Type B pancreatic cell (in vitro differentiated cells): ENCODE results near the gene FMO4. TPM values are rescaled to one million over a fixed set of nuclear protein-coding genes. Genes with fewer than 3 reads are reported as not detected.
"Not testable (repeated sequence)": the region's sequence is repeated elsewhere in the genome, so short reads cannot be mapped to it uniquely, and the experiment has no call there.

ENCODE experiments used
- DNase-seq: peaks from one replicate; pipeline ENCODE4 v3.0.0; 2021; ENCODE audit warnings: mixed read lengths; ENCODE audit not compliant: unreplicated experiment; ENCODE audit errors: extremely low spot score
- H3K27ac Mint-ChIP-seq: 2 replicates; pipeline ENCODE4 v1.8.0; 2021; ENCODE audit warnings: mild to moderate bottlenecking, mixed read lengths
- H3K27me3 Mint-ChIP-seq: 2 replicates; pipeline ENCODE4 v1.8.0; 2021; ENCODE audit warnings: mixed read lengths
- H3K36me3 Mint-ChIP-seq: 2 replicates; pipeline ENCODE4 v1.8.0; 2021; ENCODE audit warnings: mixed read lengths
- H3K4me1 Mint-ChIP-seq: one replicate; pipeline ENCODE4 v1.8.0; 2021; ENCODE audit warnings: mixed read lengths; ENCODE audit not compliant: unreplicated experiment
- H3K4me3 Mint-ChIP-seq: 2 replicates; pipeline ENCODE4 v1.8.0; 2021; ENCODE audit warnings: mild to moderate bottlenecking, mixed read lengths
- H3K9me3 Mint-ChIP-seq: 2 replicates; pipeline ENCODE4 v1.8.0; 2021; ENCODE audit warnings: mixed read lengths
- CTCF ChIP-seq: fragments of 200-600 bp; sonication (generic); conservative IDR thresholded peaks from 2 replicates; pipeline ENCODE4 v1.5.0; 2021; ENCODE audit warnings: antibody characterized with exemption, mild to moderate bottlenecking
- total RNA-seq: library from RNA; stranded (reverse); gene quantifications from 2 replicates; pipeline ENCODE4 v1.2.1, GENCODE V29; 2021; ENCODE audit warnings: low replicate concordance

Gene FMO4
- total RNA-seq, 1 donor from 2014 or later: 1.6 TPM

DNA sequence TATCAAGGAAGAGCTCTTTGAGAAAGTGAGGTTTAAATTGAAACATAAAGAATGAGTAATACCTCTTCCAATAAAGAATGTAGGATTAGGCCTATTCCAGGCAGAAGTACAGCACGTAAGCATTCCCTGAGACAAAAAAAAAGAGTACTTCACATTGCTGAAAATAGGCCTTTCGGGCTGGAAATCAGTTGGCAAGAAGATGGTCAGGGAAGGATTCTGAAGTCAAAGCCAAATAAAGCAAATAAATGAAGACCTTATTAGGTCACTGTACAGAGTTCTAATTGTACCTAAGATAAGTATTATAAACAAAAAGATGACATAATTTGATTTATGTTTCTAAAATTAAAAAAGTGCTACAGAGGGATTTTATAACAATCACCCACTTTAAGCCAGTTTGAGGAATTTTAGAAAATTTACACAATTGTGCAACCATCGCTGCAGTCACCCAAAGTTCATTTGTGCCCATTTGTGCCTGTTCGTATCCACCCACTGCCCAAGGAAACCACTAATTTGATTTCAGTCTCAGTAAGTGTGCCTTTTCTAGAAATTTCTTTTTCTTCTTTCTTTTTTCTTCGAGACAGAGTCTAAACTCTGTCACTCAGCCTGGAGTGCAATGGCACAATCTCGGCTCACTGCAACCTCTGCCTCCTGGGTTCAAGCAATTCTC lies 58.6 kb downstream of the FMO4 start:
- no peak for DNase-seq
- Mint-ChIP-seq H3K27me3 (no peaks in the 10 kb centered on the region), H3K4me1 (no peaks in the 10 kb centered on the region), H3K4me3 (no peak overlapping the region), H3K27ac (no peak overlapping the region), H3K36me3 (no peaks in the 10 kb centered on the region), H3K9me3 (no peaks in the 10 kb centered on the region)
- TF ChIP-seq CTCF: no peak

- H3K27me3 Mint-ChIP-seq, H3K27ac Mint-ChIP-seq, H3K4me3 Mint-ChIP-seq, H3K36me3 Mint-ChIP-seq, DNase-seq, H3K4me1 Mint-ChIP-seq, H3K9me3 Mint-ChIP-seq: not testable (repeated sequence)
These were observed 59.6 kb downstream of the FMO4 start for GRCh38 chr1:171373357-171374122.

GRCh38 chr1:171379846-171380245 lies 65.9 kb downstream of the FMO4 start:
- DNase-seq: no peak
- H3K4me3 Mint-ChIP-seq: no peak overlapping the region
- no peak overlapping the region for H3K27ac Mint-ChIP-seq
- no peaks in the 10 kb centered on the region for H3K27me3 Mint-ChIP-seq
- no peaks in the 10 kb centered on the region for H3K9me3 Mint-ChIP-seq
- TF ChIP-seq CTCF: no peak
- H3K4me1 Mint-ChIP-seq: no peaks in the 10 kb centered on the region
- H3K36me3 Mint-ChIP-seq: no peaks in the 10 kb centered on the region

- no peak for DNase-seq
- no peak overlapping the region for H3K4me3 Mint-ChIP-seq
- no peak overlapping the region for H3K27ac Mint-ChIP-seq
- no peaks in the 10 kb centered on the region for H3K9me3 Mint-ChIP-seq
- H3K27me3 Mint-ChIP-seq: no peaks in the 10 kb centered on the region
- no peaks in the 10 kb centered on the region for H3K36me3 Mint-ChIP-seq
- TF ChIP-seq CTCF: no peak
- H3K4me1 Mint-ChIP-seq: no peaks in the 10 kb centered on the region
These were observed 67.9 kb downstream of the FMO4 start for GRCh38 chr1:171381866-171382210.

GRCh38 chr1:171384496-171384895 lies 70.5 kb downstream of the FMO4 start:
- Mint-ChIP-seq H3K9me3 (no peaks in the 10 kb centered on the region), H3K36me3 (no peaks in the 10 kb centered on the region), H3K4me3 (no peak overlapping the region), H3K27ac (no peak overlapping the region), H3K4me1 (no peaks in the 10 kb centered on the region), H3K27me3 (no peaks in the 10 kb centered on the region)
- no peak for TF ChIP-seq CTCF
- DNase-seq: no peak

DNA sequence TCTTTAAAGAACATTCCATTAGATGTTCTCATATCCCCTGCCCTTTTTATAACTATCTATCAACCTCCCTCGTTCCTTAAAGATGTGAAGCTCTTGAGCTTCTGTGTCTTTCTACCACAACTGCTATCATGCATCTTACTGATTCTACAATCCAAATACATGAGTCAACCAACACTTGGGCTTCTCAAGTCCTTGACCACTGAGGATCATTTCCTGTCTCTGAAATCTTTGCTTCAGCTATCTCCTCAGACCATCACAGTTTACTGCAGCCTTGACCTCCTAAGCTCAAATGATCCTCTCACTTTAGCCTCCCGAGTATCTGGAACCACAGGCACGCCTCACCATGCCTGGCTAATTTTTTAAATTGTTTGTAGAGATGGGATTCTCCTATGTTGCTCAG lies 75.2 kb downstream of the FMO4 start:
- Mint-ChIP-seq H3K27me3 (no peaks in the 10 kb centered on the region), H3K27ac (no peak overlapping the region), H3K36me3 (no peaks in the 10 kb centered on the region), H3K4me3 (no peak overlapping the region), H3K9me3 (no peaks in the 10 kb centered on the region), H3K4me1 (no peaks in the 10 kb centered on the region)
- no peak for DNase-seq
- TF ChIP-seq CTCF: no peak

DNA sequence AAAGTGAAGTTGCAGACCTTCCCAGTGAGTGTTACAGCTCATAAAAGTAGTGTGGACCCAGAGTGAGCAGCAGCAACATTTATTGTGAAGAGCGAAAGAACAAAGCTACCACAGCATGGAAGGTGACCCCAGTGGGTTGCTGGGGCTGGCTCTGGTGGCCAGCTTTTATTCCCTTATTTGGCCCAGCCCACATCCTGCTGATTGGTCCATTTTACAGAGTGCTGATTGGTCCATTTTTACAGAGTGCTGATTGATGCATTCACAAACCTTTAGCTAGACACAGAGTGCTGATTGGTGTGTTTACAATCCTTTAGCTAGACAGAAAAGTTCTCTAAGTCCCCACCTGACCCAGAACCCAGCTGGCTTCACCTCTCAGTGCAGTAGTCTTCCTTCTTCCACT lies 76.8 kb downstream of the FMO4 start:
- not testable (repeated sequence) for H3K4me3 Mint-ChIP-seq, H3K27ac Mint-ChIP-seq, H3K36me3 Mint-ChIP-seq, H3K27me3 Mint-ChIP-seq, H3K9me3 Mint-ChIP-seq, DNase-seq, H3K4me1 Mint-ChIP-seq
